Endothelial cell of umbilical vein (primary cell): Measurements from ENCODE around the gene PTPN12.
A peak's percentile ranks its signal among the peaks of the same experiment; 100 is the strongest.

Experiments
- EZH2 ChIP-seq: IDR thresholded peaks from 2 replicates; pipeline ENCODE4 v1.6.1; 2012; ENCODE audit warnings: borderline replicate concordance, low read depth, mild to moderate bottlenecking, moderate library complexity, low read length, inconsistent platforms; ENCODE audit not compliant: severe bottlenecking
- GATA2 ChIP-seq: IDR thresholded peaks from 2 replicates; pipeline ENCODE4 v1.7.0; 2011; ENCODE audit warnings: low read depth, mild to moderate bottlenecking, moderate library complexity, mixed read lengths, low read length; ENCODE audit not compliant: insufficient read length, insufficient read depth
- MAX ChIP-seq: IDR thresholded peaks from 2 replicates; pipeline ENCODE4 v1.6.1; 2011; ENCODE audit not compliant: insufficient read depth, insufficient read length
- MYC ChIP-seq: IDR thresholded peaks from one replicate; pipeline ENCODE4 v1.6.1; 2011; ENCODE audit warnings: mild to moderate bottlenecking, low read depth, low read length
- POLR2A ChIP-seq: IDR thresholded peaks from 2 replicates; pipeline ENCODE4 v1.6.1; 2012; ENCODE audit warnings: low read depth, mild to moderate bottlenecking, control low read depth, low read length
- POLR2AphosphoS5 ChIP-seq: IDR thresholded peaks from 2 replicates; pipeline ENCODE4 v1.6.1; 2012; ENCODE audit warnings: low read depth, mild to moderate bottlenecking, control low read depth, low read length, moderate library complexity; ENCODE audit not compliant: insufficient read depth
- TF ChIP-seq, protein P1 (sequence below), 2 donors: IDR thresholded peaks; 1 replicate in 1 of 2; 2 replicates in 1 of 2; pipeline ENCODE4 v1.5.1; 2011; ENCODE audit warnings: low read length in 2 of 2, mild to moderate bottlenecking in 2 of 2, moderate library complexity in 2 of 2, control low read depth in 1 of 2, inconsistent platforms in 1 of 2, low read depth in 1 of 2; ENCODE audit not compliant: insufficient read depth in 1 of 2; ENCODE audit errors: extremely low read depth in 1 of 2

DNA sequence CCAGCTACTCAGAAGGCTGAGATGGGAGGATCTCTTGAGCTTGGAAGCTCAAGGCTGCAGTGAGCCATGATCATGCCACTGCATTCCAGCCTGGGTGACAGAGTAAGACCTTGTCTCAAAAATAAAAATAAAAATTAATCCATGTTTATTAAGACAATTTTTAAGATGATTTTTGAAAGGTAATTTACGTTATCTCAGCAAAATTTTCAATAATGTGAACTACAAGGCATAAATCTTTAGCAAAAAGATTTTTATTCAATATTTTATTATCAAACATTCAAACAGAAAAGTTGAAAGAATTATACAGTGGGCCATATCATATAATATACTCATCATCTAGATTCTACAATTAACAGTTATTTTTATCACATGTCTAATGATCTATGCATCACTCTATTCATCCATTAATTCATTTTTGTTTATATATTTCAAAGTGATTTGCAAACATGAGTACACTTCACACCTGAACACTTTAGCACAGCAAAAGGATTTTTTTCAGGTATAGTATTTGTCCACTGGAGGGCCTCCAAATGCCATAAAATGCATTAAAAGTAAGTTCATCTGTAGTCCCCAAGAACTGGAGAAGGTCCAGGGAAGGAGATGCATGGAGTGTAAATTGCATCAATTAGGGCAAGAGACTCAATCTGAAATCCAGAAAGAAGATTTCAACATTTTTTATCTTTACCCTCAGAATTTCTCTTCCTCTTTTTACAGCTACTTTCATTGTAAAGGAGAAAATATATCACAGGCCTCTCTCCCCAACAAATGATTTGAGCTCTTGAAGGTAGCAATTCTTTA is 120.5 kb downstream of the PTPN12 start:
- TF ChIP-seq POLR2A (no peak), POLR2AphosphoS5 (no peak), EZH2 (no peak), MYC (no peak), MAX (no peak), GATA2 (no peak)
- TF ChIP-seq, protein P1, sequence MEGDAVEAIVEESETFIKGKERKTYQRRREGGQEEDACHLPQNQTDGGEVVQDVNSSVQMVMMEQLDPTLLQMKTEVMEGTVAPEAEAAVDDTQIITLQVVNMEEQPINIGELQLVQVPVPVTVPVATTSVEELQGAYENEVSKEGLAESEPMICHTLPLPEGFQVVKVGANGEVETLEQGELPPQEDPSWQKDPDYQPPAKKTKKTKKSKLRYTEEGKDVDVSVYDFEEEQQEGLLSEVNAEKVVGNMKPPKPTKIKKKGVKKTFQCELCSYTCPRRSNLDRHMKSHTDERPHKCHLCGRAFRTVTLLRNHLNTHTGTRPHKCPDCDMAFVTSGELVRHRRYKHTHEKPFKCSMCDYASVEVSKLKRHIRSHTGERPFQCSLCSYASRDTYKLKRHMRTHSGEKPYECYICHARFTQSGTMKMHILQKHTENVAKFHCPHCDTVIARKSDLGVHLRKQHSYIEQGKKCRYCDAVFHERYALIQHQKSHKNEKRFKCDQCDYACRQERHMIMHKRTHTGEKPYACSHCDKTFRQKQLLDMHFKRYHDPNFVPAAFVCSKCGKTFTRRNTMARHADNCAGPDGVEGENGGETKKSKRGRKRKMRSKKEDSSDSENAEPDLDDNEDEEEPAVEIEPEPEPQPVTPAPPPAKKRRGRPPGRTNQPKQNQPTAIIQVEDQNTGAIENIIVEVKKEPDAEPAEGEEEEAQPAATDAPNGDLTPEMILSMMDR (IDR thresholded peaks at IDR 0.05; ENCODE audit: extremely low read depth in 1 of 2, insufficient read depth in 1 of 2, low read depth in 1 of 2, low read length in 2 of 2) = peak in 1 of 2 donors; percentile 25
